OCI-LY3 (cell line): ENCODE measurements around the gene NDUFS7.

Source experiments
- H2AFZ ChIP-seq: fragments of 200-600, 300-600 bp; shearing (Covaris generic); 2 replicates; pipeline ENCODE4 v1.6.0; 2014; ENCODE audit warnings: antibody characterized with exemption, low read depth, low read length
- H3K27ac ChIP-seq: fragments of 200-600, 300-600 bp; sonication (generic); 2 replicates; pipeline ENCODE4 v1.5.1; 2014; ENCODE audit warnings: mild to moderate bottlenecking, low read length, moderate library complexity, mixed read lengths
- H3K27me3 ChIP-seq: fragments of 200-600, 300-600 bp; sonication (generic); 2 replicates; pipeline ENCODE4 v1.6.1; 2014; ENCODE audit warnings: low read depth, low read length, mixed read lengths
- H3K36me3 ChIP-seq: fragments of 200-600, 300-600 bp; sonication (generic); replicated peaks from 2 replicates; pipeline ENCODE3; 2014; ENCODE audit warnings: low read depth, low read length, mixed read lengths
- H3K4me1 ChIP-seq: fragments of 300-600, 200-600 bp; sonication (generic); 2 replicates; pipeline ENCODE4 v1.6.1; 2014; ENCODE audit warnings: low read length, mixed read lengths
- H3K4me2 ChIP-seq: fragments of 200-600, 300-600 bp; sonication (generic); 2 replicates; pipeline ENCODE4 v1.6.1; 2014; ENCODE audit warnings: low read length, mixed read lengths
- H3K4me3 ChIP-seq: fragments of 300-600, 200-600 bp; sonication (generic); 2 replicates; pipeline ENCODE4 v1.5.1; 2014; ENCODE audit warnings: antibody characterized with exemption, mild to moderate bottlenecking, low read length, moderate library complexity
- H3K79me2 ChIP-seq: fragments of 300-600, 200-600 bp; shearing (Covaris generic); 2 replicates; pipeline ENCODE4 v1.6.1; 2014; ENCODE audit warnings: mild to moderate bottlenecking, low read length, mixed read lengths
- H3K9ac ChIP-seq: fragments of 300-600, 200-600 bp; shearing (Covaris generic); 2 replicates; pipeline ENCODE4 v1.6.0; 2014; ENCODE audit warnings: mild to moderate bottlenecking, low read length, moderate library complexity
- H3K9me3 ChIP-seq: fragments of 200-600, 300-600 bp; shearing (Covaris generic); 2 replicates; pipeline ENCODE4 v1.6.1; 2014; ENCODE audit warnings: low read length, mixed read lengths; ENCODE audit not compliant: insufficient read depth
- H4K20me1 ChIP-seq: fragments of 200-600, 300-600 bp; sonication (generic); 2 replicates; pipeline ENCODE4 v1.6.1; 2016; ENCODE audit warnings: low read length, mixed read lengths; ENCODE audit not compliant: insufficient read depth
- EZH2phosphoT487 ChIP-seq: fragments of 200-600 bp; shearing (Covaris generic); IDR thresholded peaks from 2 replicates; pipeline ENCODE4 v1.6.1; 2018; ENCODE audit warnings: antibody characterized with exemption, mixed run types, low read depth
- TF ChIP-seq, protein P1 (sequence below): fragments of 200-600, 300-600 bp; sonication (generic); IDR thresholded peaks from 2 replicates; pipeline ENCODE4 v1.5.1; 2014; ENCODE audit warnings: antibody characterized with exemption, low read length, low read depth

NDUFS7 gene

DNA sequence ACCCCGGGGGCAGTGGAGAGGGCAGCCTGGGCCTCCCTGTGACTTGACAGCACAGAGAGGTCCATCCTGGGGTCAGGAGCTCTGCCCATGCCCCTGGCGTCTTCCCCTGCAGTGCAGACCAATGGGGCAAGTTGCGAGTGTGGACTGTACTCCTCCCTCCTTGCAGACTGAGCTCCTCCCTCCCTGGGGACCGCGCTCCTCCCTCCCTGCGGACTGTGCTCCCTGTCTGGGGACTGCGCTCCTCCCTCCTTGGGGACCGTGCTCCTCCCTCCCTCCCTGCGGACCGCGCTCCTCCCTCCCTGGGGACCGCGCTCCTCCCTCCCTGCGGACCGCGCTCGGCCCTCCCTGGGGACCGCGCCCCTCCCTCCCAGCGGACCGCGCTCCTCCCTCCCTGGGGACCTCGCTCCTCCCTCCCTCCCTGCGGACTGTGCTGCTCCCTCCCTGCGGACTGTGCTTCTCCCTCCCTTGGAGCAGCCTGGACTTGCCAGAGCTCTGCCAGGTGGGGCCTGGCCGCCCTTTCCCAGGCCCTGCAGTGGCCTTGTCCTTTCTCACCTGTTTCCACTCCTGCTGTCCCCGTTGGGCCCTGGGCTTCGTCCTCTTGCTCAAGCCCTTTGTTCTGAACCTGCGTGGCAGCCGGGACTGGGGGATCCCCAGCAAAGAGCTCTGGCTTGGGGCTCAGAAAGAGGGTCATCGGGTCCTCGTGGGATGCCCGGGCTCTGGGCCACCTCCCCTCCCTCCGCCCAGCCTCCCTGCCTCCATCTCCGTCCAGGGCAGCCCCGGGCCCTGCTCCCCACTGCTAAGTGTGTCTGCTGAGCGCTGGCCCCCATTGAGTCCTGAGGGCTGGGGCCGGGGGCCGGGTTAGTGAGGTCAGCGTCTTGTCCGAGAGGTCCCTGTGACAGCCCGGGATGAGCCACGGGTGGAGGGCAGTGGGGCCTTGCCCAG is 10.8 kb downstream of the NDUFS7 start:
- TF ChIP-seq EZH2phosphoT487 = no peak
- TF ChIP-seq, protein P1, sequence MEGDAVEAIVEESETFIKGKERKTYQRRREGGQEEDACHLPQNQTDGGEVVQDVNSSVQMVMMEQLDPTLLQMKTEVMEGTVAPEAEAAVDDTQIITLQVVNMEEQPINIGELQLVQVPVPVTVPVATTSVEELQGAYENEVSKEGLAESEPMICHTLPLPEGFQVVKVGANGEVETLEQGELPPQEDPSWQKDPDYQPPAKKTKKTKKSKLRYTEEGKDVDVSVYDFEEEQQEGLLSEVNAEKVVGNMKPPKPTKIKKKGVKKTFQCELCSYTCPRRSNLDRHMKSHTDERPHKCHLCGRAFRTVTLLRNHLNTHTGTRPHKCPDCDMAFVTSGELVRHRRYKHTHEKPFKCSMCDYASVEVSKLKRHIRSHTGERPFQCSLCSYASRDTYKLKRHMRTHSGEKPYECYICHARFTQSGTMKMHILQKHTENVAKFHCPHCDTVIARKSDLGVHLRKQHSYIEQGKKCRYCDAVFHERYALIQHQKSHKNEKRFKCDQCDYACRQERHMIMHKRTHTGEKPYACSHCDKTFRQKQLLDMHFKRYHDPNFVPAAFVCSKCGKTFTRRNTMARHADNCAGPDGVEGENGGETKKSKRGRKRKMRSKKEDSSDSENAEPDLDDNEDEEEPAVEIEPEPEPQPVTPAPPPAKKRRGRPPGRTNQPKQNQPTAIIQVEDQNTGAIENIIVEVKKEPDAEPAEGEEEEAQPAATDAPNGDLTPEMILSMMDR = no peak
- Histone ChIP-seq H3K27ac (no peak overlapping the region), H3K4me1 (no peaks in the 10 kb centered on the region)

DNA sequence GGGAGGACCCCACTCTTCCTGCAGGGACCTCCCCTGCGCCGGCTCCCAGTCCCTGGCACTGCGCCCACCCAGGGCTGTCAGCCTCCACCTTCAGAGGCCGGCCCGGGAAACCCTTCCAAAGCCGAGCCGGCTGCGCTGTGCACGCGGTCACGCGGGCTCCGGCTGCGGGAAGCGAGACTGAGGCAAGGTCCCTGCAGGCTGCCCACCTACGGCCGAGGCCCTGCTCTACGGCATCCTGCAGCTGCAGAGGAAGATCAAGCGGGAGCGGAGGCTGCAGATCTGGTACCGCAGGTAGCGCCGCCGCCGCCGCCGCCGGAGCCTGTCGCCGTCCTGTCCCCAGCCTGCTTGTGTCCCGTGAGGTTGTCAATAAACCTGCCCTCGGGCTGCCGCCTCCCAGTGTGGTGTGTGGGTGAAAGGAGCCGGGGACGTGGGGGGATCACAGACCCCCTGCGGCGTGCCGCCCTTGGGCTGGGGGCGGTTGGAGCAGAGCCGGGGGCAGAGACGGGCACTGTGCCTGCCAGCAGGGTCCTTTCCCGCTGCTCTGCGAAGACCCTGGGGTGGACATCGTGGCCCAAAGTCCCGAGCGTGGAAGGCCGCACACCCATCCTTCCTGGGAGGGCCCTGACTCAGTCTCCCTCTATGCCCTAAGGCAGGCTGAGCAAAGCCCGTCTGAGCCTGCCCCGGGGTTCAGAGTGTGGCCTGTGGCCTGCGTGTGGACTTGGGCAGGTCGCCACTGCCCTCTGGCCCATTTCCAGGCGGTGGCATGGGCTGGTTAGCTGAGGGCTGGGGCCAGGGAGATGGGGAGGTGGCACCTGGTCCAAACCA is 11.7 kb downstream of the NDUFS7 start:
- Histone ChIP-seq H3K36me3 (peaks cover 15% of the 10 kb centered on the region), H3K9me3 (no peaks in the 10 kb centered on the region), H4K20me1 (no peaks in the 10 kb centered on the region; the same call in 1 of the 2 replicates), H3K4me3 (no peak overlapping the region), H3K79me2 (no peaks in the 10 kb centered on the region), H3K4me2 (no peak overlapping the region), H2AFZ (no peak overlapping the region), H3K9ac (no peak overlapping the region), H3K4me1 (no peaks in the 10 kb centered on the region), H3K27me3 (no peaks in the 10 kb centered on the region), H3K27ac (no peak overlapping the region)
- TF ChIP-seq, protein P1 = no peak
- TF ChIP-seq EZH2phosphoT487 = no peak

More for the DNA sequence above, 10.8 kb downstream of the NDUFS7 start:
- Histone ChIP-seq H3K79me2 (no peaks in the 10 kb centered on the region), H3K9me3 (no peaks in the 10 kb centered on the region), H3K4me3 (no peak overlapping the region), H4K20me1 (no peaks in the 10 kb centered on the region; the same call in 1 of the 2 replicates), H3K27me3 (no peaks in the 10 kb centered on the region), H3K9ac (no peak overlapping the region), H2AFZ (no peak overlapping the region), H3K36me3 (peaks cover 16% of the 10 kb centered on the region), H3K4me2 (no peak overlapping the region)

DNA sequence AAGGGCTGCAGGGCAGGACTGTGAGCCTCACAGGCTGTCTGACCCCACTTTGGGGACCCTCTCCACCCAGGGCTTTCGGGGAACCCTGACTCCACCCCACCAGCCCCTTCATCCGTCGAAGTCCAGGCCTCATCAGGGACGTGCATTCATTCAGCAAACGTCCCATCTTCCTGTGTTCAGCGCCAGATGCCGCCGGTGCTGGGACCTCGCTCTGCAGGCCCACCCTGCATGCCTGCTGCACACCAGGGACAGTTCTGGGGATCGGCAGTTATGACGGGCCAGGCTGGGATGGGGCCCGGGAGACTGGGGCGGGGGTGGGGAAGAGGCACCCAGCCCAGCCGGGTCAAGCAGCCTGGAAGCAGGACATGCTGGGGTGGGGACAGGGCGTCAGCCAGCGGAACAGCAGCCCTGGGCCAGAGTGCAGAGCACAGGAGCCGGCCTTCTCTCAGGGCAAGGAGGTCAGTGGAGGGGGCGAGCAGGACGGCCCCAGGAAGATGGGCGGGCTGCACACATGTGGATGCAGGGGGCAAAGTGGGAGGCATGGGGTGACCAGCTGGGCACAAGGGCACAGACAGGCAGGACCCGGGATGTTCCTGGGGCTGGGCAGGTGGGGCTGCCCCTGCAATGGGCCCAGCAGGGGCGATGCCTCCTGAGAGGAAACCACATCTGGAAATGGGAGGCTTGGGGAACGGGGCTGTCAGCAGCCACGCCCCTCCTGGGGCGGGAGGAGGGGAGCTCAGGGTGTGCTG is 12.5 kb downstream of the NDUFS7 start:
- no peak overlapping the region for H2AFZ ChIP-seq
- no peaks in the 10 kb centered on the region; the same call in 1 of the 2 replicates for H4K20me1 ChIP-seq
- H3K4me2 ChIP-seq = no peak overlapping the region
- H3K36me3 ChIP-seq = peaks cover 13% of the 10 kb centered on the region
- no peaks in the 10 kb centered on the region for H3K9me3 ChIP-seq
- no peak overlapping the region for H3K9ac ChIP-seq
- TF ChIP-seq EZH2phosphoT487 = no peak
- H3K27me3 ChIP-seq = no peaks in the 10 kb centered on the region
- no peak overlapping the region for H3K4me3 ChIP-seq
- H3K4me1 ChIP-seq = no peaks in the 10 kb centered on the region
- H3K79me2 ChIP-seq = no peaks in the 10 kb centered on the region
- no peak overlapping the region for H3K27ac ChIP-seq
